HG03064 (cell line): ENCODE measurements around the gene AIF1L.

ENCODE experiments used
- ATAC-seq: cut with Tn5 transposase; IDR thresholded peaks from one replicate; pipeline ENCODE4 v1.9.1; 2021; ENCODE audit warnings: low read depth; ENCODE audit not compliant: unreplicated experiment

Gene AIF1L

DNA sequence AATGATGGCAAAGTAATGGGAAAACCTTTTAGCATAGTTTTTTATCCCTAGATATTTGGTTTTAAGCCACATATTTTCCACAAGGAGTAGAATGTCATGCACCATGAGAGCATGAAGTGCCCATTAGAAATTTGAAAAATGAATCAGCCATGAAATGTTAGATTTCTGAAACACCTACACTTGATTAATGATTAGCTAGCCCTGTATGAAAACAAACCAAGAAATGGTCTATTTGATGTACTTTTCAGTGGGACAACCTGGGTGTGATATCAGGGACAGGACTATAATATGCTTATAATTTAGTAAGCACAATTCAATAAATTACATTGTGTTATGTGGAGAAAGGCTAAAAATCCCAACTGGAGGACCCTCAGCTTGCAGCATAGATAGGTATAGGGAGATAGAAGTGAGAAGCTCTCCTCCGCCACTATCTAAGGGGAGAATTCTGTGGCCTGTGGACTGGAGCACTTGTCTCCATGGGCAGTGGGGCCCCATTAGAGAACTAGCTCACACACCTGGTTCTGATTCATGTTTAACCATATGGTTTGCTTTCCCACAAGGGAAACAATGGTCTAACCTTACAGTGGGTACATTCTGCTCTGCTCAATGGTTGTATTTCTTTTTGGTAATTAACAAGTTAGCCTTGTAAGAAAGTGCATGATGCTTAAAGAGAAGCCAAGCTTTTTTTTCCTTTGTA is 64.2 kb downstream of the AIF1L start:
- ATAC-seq, result no peak

DNA sequence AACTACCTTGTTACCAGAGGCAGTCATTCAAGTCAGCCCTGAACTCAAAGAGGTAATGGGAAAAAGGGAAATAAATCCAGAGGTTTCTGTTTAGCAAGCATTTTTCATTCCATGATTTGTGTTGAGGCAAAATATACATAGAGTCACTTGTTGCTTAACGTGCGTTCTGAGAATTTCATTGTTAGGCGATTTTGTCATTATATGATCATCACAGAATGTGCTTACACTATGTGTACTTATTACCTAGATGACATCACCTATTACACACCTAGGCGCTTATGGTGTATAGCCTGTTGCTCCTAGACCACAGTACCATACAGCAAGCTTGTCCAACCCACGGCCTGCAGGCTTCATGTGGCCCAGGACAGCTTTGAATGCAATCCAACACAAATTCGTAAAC is 65.3 kb downstream of the AIF1L start:
- ATAC-seq, result no peak

DNA sequence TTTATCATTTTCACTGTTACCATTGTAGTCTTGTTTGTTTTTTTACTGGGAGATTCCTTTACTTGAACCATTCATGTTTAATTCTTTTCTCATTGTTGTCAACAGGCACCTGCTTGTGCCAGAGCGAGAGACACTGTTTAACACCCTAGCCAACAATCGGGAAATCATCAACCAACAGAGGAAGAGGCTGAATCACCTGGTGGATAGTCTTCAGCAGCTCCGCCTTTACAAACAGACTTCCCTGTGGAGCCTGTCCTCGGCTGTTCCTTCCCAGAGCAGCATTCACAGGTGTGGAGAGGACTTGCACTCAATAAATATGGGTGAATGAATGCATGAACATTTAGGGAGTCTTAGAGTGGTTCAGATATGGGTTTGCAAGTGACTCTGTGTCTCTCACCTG is 66.6 kb downstream of the AIF1L start:
- no peak for ATAC-seq

DNA sequence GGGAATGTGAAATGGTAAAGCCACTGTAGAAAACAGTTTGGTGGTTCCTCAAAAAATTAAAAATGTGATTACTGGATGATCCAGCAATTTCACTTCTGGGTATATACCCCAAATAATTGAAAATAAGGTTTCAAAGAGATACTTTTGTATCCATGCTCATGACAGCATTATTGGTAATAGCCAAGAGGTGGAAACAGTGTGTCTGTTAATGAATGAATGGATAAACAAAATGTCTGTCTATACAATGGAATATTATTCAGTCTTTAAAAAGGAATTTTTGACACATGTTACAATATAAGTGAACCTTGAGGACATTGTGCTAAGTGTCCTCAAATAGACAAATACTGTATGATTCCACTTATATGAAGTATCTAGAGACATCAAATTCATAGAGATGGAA is 69.2 kb downstream of the AIF1L start:
- no peak for ATAC-seq

DNA sequence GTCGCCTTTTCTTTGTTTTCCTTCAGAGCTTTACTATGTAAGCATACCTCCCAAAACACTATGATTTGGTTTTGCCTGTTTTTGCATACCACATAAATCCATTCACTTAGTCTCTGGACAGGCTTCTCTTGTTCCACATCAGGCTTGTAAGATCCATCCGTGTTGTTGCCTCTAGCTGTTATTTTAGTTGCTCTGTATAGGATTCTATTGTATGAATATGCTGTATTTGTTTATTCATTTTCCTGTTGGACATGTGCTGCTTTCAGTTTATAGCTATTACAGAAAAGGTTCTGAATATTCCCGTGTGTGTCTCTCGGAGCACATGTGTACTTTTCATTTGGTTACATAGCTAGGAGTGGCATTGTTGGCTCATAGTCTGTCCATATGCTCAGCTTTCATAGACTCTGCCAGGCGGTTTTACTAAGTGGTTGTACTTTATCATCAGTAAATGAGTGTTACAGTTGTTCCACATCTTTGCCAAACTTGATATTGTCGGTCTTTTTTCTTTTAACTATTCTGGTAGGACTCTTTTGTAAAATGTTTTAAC is 70.9 kb downstream of the AIF1L start:
- no peak for ATAC-seq

DNA sequence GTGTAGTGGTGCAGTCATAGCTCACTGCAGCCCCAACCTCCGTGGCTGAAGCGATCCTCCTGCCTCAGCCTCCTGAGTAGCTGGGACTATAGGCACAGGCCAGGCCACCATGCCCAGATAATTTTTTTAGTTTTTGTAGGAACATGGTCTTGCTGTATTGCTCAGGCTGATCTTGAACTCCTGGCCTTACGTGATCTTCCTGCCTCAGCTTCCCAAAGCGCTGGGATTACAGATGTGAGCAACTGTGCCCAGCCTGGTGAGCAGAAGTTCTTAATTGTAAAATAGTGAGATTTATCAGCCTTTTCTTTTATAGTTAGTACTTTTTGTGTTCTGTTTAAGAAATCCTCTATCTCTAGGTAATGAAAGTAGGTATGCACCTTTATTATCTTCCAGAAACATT is 71.6 kb downstream of the AIF1L start:
- ATAC-seq, result no peak

DNA sequence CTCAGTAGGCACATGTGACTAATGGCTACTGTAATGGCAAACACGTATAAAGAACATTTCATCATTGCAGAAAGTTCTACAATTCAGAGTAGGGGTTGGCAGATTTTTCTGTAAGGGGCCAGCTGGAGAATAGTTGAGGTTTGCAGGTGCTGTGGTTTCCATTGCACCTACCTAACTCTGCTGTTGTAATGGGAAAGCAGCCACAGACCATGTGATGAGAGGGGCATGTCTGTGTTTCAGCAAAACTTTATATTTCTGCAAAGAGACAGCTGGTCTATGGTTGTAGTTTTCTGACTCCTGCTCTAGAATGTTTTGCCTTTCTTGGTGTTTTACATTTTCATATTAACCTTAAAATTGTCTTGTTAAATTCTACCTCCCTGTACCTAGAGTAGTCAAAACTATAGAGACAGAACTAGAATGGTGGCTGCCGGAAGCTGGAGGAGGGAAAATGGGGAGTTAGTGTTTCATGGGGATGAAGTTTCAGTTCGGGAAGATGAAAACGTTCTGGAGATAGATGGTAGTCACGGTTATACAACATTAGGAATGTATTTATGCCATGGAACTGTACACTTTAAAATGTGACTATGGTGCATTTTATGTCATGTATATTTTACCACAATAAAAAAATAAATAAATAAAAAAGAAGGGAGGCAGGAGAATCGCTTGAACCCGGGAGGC is 73.4 kb downstream of the AIF1L start:
- ATAC-seq, result no peak
